Psoas muscle (tissue), 8 donors: ENCODE data around the gene PUS7L. TPM values are rescaled to one million over a fixed set of nuclear protein-coding genes. Genes with fewer than 3 reads are reported as not detected.
A peak's percentile ranks its signal among the peaks of the same experiment; 100 is the strongest.

Experiments
- ATAC-seq, 4 donors: fragments of 200-7000 bp; cut with Tn5 transposase; one replicate each; pipeline ENCODE4 v1.9.1; 2020; ENCODE audit warnings: moderate library complexity in 3 of 4, mild to moderate bottlenecking in 2 of 4
- DNase-seq, 2 donors: peaks; one replicate each; pipeline ENCODE4 v3.0.0-alpha.2; 2020
- H3K27ac ChIP-seq: fragments of 200-600 bp; one replicate; pipeline ENCODE4 v1.8.0; 2022
- H3K27me3 ChIP-seq, 3 donors: fragments of 200-600 bp in 1 of 3; one replicate each; pipeline versions ENCODE4 v1.6.1 to v1.8.0; 2013 to 2022; ENCODE audit warnings: low read length in 2 of 3, mild to moderate bottlenecking in 2 of 3, moderate library complexity in 1 of 3; ENCODE audit not compliant: insufficient read depth in 3 of 3
- H3K36me3 ChIP-seq, 2 donors: fragments of 200-600 bp in 1 of 2; one replicate each; pipeline versions ENCODE4 v1.6.1 to v1.8.0; 2013 to 2022; ENCODE audit warnings: low read depth in 1 of 2, mild to moderate bottlenecking in 1 of 2, moderate library complexity in 1 of 2; ENCODE audit not compliant: insufficient read depth in 1 of 2
- H3K4me1 ChIP-seq: fragments of 200-600 bp; one replicate; pipeline ENCODE4 v1.8.0; 2022
- H3K4me3 ChIP-seq: fragments of 200-600 bp; one replicate; pipeline ENCODE4 v1.8.0; 2022; ENCODE audit warnings: mild to moderate bottlenecking
- H3K9me3 ChIP-seq: fragments of 200-600 bp; one replicate; pipeline ENCODE4 v1.8.0; 2022
- WGBS, 3 donors: extraction: QIAGEN DNeasy Blood & Tissue Kit; methylation state at CpG; one replicate each; pipeline versions ENCODE4 v1.1.6 to v1.1.7; 2013; 5-methylcytosine and 5-hydroxymethylcytosine counted together
- intact Hi-C, 2 donors: fragments of 100-400 bp; cut with DNase I; formaldehyde crosslinking; loops; one replicate each; pipeline versions ENCODE4 v1.11.0 to v1.14.2; 2022
- polyA plus RNA-seq, 3 donors: library from polyadenylated mRNA; stranded (reverse); fragments of 200-250 nt; gene quantifications; one replicate each; pipeline ENCODE4 v1.2.3, GENCODE V29; 2013
- total RNA-seq, 4 donors: library from RNA; stranded (reverse); fragmentation: NEBNext Ultra II Directional in 2 of 4; extraction: Animal tissue kit (Norgen Biotek cat#: 25700) in 2 of 4; gene quantifications; one replicate each; pipeline versions ENCODE4 v1.2.1 to v1.2.4, GENCODE V29; 2021 to 2023
- TF ChIP-seq, protein P1 (sequence below): fragments of 200-600 bp; IDR thresholded peaks from one replicate; pipeline ENCODE4 v1.8.0; 2022; ENCODE audit warnings: antibody characterized with exemption
- donor health status: healthy with polysubstance abuse.
- donor health status: DM: no; HTN: no; CAD: no; lungs with moderate emphysema.
- donor health status: Bipolar disorder and iron deficiency.
- donor health status: healthy.
- donor health status: DM: yes; HTN: yes; CAD: no.
- donor health status: DM: no; HTN: no; CAD: no.
- donor health status: DM: no; HTN: no; CAD: no.
- donor health status: DM: yes; HTN: yes; CAD: no.

PUS7L gene
- total and polyA plus RNA-seq, 7 donors: 1.3 to 4.7 (median 3.2) TPM

- ATAC-seq (no peak), DNase-seq (no peak)
- no peaks in the 10 kb centered on the region for H3K4me1 ChIP-seq
- H3K27me3 ChIP-seq: no peaks in the 10 kb centered on the region
- TF ChIP-seq, protein P1, sequence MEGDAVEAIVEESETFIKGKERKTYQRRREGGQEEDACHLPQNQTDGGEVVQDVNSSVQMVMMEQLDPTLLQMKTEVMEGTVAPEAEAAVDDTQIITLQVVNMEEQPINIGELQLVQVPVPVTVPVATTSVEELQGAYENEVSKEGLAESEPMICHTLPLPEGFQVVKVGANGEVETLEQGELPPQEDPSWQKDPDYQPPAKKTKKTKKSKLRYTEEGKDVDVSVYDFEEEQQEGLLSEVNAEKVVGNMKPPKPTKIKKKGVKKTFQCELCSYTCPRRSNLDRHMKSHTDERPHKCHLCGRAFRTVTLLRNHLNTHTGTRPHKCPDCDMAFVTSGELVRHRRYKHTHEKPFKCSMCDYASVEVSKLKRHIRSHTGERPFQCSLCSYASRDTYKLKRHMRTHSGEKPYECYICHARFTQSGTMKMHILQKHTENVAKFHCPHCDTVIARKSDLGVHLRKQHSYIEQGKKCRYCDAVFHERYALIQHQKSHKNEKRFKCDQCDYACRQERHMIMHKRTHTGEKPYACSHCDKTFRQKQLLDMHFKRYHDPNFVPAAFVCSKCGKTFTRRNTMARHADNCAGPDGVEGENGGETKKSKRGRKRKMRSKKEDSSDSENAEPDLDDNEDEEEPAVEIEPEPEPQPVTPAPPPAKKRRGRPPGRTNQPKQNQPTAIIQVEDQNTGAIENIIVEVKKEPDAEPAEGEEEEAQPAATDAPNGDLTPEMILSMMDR: no peak
- no peak overlapping the region for H3K27ac ChIP-seq
- no peak overlapping the region for H3K4me3 ChIP-seq
- intact Hi-C loops: no loop called here
- H3K36me3 ChIP-seq: peaks cover 4 to 50% of the 10 kb centered on the region in 2 donors
- H3K9me3 ChIP-seq: no peaks in the 10 kb centered on the region
Observed at GRCh38 chr12:43789941-43790340, 31.4 kb upstream of the PUS7L start.

DNA sequence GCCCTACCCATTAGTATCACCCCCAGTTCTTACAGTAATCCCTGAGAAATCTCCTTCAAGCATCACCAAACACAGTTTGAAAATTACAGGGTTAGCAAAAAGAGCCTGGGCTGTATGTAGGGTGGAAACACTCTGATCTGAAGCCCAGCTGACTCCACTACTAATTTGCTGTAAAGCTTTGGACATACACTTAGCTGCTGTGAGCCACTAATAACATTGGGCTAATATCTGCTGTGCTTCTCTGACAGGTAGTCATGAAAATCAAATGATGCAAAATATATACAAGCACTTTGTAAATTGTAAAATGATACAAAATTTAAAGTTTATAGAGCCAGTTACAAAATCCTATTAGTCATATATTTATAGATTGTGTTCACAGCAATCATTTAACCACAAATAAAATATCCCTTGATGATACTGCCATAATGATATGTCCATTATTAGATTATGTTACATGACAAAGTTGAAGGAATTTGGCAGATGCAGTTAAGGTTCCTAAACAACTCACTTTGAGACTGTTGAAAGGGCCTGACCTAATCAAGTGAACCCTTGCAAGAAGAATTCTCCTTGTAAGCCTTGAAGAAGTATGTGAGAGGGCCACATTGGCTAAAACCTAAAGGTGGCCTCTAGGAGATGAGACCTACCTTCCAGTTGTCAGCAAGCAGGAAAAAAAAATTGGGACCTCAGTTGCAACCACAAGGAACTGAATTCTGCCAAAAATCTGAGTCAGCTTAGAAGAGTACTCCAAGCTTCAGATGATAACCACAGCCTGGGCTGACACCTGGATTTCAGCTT, 28.5 kb upstream of the PUS7L start:
- Histone ChIP-seq H3K27me3 (no peaks in the 10 kb centered on the region), H3K4me3 (no peak overlapping the region), H3K9me3 (no peaks in the 10 kb centered on the region), H3K27ac (no peak overlapping the region), H3K36me3 (peaks cover 4 to 60% of the 10 kb centered on the region in 2 donors), H3K4me1 (no peaks in the 10 kb centered on the region)
- DNase-seq (no peak), ATAC-seq (no peak)
- intact Hi-C loops: no loop called here
- TF ChIP-seq, protein P1: no peak

DNA sequence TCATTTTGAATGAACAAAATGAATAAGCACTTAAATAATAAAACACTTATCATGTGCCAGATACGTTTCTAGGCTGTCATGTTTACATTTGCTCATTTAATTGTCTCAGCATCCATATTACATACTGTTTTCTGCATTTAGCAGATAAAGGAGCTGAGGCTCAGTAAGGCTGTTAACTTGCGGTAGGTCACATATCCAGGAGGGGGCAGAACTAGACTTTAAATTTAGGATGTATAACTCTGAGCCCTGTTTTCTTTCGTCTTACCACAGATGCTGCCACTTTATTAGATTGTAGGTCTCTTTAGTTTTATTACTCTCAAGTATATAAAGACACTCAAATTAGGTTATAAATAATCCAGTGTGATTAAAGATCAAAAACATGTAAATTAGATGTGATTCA, 17.9 kb upstream of the PUS7L start:
- DNase-seq (no peak), ATAC-seq (no peak)
- Histone ChIP-seq H3K27ac (no peak overlapping the region), H3K36me3 (peaks cover 4 to 90% of the 10 kb centered on the region in 2 donors), H3K4me3 (no peak overlapping the region), H3K4me1 (no peaks in the 10 kb centered on the region), H3K27me3 (no peaks in the 10 kb centered on the region), H3K9me3 (no peaks in the 10 kb centered on the region)
- intact Hi-C loops: loop anchor here (5.0 to 10.0 kb wide), 2 partner anchors 106 to 108 kb away; no protein-coding TSS in a partner anchor
- whole genome bisulfite sequencing, 3 donors: 56 to 62% (median 61%) methylated on average over 3 of the region's 3 CpGs
- TF ChIP-seq, protein P1: peak; percentile 42

DNA sequence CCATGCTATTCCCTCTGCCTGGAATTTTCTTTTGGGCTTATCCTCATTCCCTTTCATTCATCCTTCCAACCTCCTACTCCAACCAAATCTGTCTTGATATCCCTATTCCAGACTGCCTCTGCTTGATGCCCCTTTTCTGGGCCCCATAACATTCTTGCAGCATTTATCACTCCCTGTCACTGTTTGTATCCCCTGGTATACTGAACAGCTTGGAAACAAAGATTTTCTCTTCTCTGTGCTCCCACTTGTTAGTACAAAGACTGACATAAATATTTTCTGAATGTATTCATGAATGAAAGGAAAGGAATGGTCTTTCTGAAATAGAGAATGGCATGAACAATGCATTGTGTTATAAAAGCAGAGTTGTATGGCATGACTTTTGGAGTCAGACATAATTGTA, 7.7 kb upstream of the PUS7L start:
- intact Hi-C loops: loop anchor here in 1 of 2 donors (5.0 kb wide), 1 partner anchor 36 kb away; no protein-coding TSS in a partner anchor
- Histone ChIP-seq H3K27me3 (no peaks in the 10 kb centered on the region), H3K4me1 (no peaks in the 10 kb centered on the region), H3K4me3 (no peak overlapping the region), H3K27ac (no peak overlapping the region), H3K9me3 (no peaks in the 10 kb centered on the region), H3K36me3 (peaks cover 5 to 32% of the 10 kb centered on the region in 2 donors)
- no peak for ATAC-seq
- no peak for DNase-seq
- TF ChIP-seq, protein P1: no peak

DNA sequence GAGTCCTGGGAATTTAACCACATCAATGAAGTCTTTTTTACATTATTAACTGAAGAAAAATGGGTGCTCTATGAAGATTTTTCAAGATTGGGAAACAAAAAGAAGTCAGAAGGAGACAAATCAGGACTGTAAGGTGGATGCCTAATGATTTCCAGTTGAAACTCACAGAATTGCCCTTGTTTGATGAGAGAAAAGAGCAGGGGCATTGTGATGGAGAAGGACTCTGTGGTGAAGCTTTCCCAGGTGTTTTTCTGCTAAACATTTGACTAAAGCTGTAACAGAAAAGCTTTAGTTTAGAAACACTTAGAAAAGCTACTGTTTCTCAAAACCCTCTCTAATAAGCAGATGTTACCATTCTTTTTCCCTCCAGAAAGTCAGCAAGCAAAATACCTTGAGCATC, 5.9 kb upstream of the PUS7L start:
- H3K27ac ChIP-seq: no peak overlapping the region
- no peaks in the 10 kb centered on the region for H3K27me3 ChIP-seq
- TF ChIP-seq, protein P1: no peak
- intact Hi-C loops: no loop called here
- no peak for ATAC-seq
- H3K36me3 ChIP-seq: peaks cover 0 to 16% of the 10 kb centered on the region in 2 donors
- peaks cover 16% of the 10 kb centered on the region for H3K4me1 ChIP-seq
- H3K9me3 ChIP-seq: no peaks in the 10 kb centered on the region
- no peak overlapping the region for H3K4me3 ChIP-seq
- DNase-seq: no peak
